Measurements from ENCODE around the gene OSBPL7. TPM values are rescaled to one million over a fixed set of nuclear protein-coding genes. Genes with fewer than 3 reads are reported as not detected.

Gene OSBPL7
- total RNA-seq, 1 experiment from 2014 or later, result 46.8 TPM

DNA sequence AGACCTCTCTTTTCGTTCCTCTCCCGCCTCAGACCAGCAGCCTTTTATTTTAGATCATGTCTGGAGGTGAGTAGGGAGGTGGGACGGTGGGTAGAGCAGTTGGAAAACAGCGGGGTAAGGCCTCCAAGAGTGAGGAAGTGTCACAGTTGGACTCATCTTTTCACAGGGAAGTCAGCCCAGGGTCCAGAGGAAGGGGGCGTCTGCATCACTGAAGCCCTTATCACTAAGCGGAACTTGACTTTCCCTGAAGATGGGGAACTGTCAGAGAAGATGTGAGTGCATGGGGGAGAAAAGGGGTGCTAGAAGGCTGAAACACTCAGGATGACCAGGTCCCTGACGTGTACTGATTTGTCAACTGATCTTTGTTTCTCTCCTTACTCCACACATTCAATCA is 10.3 kb upstream of the OSBPL7 start:
- H3K36me3 Mint-ChIP-seq (ENCODE audit: insufficient read depth, unreplicated experiment), result peaks cover 34% of the 10 kb centered on the region
- Histone ChIP-seq H3K9me3 (no peaks in the 10 kb centered on the region), H3K27me3 (replicated peaks; ENCODE audit: control insufficient read depth, insufficient read depth, low read length) (no peaks in the 10 kb centered on the region), H3K4me1 (peaks cover 9% of the 10 kb centered on the region), H3K36me3 (ENCODE audit: control insufficient read depth, insufficient read depth, low read length) (peaks cover 6% of the 10 kb centered on the region; the same call in 1 of the 2 replicates), H3K4me3 (ENCODE audit: low read depth, low read length) (peak overlapping the region; percentile 54)
- CTCF ChIA-PET, result interaction anchor here (0.6 to 2.7 kb wide), 29 partner anchors 9 to 1061 kb away, joined by 3 to 36 read pairs (median 7); partner anchors contain the start of genes ATP5MC1, CDK5RAP3, KPNB1 and NFE2L1
- TF ChIP-seq, protein P1, sequence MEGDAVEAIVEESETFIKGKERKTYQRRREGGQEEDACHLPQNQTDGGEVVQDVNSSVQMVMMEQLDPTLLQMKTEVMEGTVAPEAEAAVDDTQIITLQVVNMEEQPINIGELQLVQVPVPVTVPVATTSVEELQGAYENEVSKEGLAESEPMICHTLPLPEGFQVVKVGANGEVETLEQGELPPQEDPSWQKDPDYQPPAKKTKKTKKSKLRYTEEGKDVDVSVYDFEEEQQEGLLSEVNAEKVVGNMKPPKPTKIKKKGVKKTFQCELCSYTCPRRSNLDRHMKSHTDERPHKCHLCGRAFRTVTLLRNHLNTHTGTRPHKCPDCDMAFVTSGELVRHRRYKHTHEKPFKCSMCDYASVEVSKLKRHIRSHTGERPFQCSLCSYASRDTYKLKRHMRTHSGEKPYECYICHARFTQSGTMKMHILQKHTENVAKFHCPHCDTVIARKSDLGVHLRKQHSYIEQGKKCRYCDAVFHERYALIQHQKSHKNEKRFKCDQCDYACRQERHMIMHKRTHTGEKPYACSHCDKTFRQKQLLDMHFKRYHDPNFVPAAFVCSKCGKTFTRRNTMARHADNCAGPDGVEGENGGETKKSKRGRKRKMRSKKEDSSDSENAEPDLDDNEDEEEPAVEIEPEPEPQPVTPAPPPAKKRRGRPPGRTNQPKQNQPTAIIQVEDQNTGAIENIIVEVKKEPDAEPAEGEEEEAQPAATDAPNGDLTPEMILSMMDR (IDR thresholded peaks at IDR 0.05; ENCODE audit: insufficient read depth in 1 of 2, low read depth in 1 of 2, low read length in 1 of 2, severe bottlenecking in 1 of 2, unreplicated experiment in 1 of 2), result no peak
- H3K4me1 Mint-ChIP-seq (ENCODE audit: low read depth, unreplicated experiment), result peaks cover 16% of the 10 kb centered on the region
- H3K27ac Mint-ChIP-seq (ENCODE audit: unreplicated experiment), result peak overlapping the region; percentile 84
- intact Hi-C loops (cut with micrococcal nuclease; ENCODE audit: unreplicated experiment), result loop anchor here (1.0 to 10.0 kb wide), 5 partner anchors 9 to 273 kb away; partner anchors contain the start of genes CBX1, OSBPL7, SCRN2 and SNX11
- TSS peak; percentile 38 for BruUV-seq (replicated peaks)
- POLR2A ChIA-PET, result interaction anchor here (0.5 to 2.3 kb wide), 25 partner anchors 9 to 724 kb away, joined by 3 to 32 read pairs (median 5); partner anchors contain the start of genes CDK5RAP3, KPNB1, NFE2L1 and OSBPL7
- DNase-seq, result peak in 1 of 2 experiments; percentile 47
- H3K4me3 Mint-ChIP-seq (ENCODE audit: unreplicated experiment), result peak overlapping the region; percentile 89
- H3K9me3 Mint-ChIP-seq (ENCODE audit: unreplicated experiment), result no peaks in the 10 kb centered on the region
- H3K27me3 Mint-ChIP-seq (ENCODE audit: insufficient read depth, unreplicated experiment), result no peaks in the 10 kb centered on the region

- H3K36me3 Mint-ChIP-seq (ENCODE audit: insufficient read depth, unreplicated experiment), result peaks cover 41% of the 10 kb centered on the region
- ChIA-PET POLR2A (interaction anchor here (0.5 to 2.3 kb wide), 27 partner anchors 9 to 725 kb away, joined by 3 to 32 read pairs (median 5); partner anchors contain the start of genes CDK5RAP3, KPNB1, NFE2L1 and OSBPL7), CTCF (interaction anchor here (0.6 to 2.7 kb wide), 31 partner anchors 9 to 1061 kb away, joined by 3 to 36 read pairs (median 7); partner anchors contain the start of genes ATP5MC1, CDK5RAP3, KPNB1 and NFE2L1)
- Histone ChIP-seq H3K4me1 (peaks cover 9% of the 10 kb centered on the region), H3K9me3 (no peaks in the 10 kb centered on the region), H3K27me3 (replicated peaks; ENCODE audit: control insufficient read depth, insufficient read depth, low read length) (no peaks in the 10 kb centered on the region), H3K36me3 (ENCODE audit: control insufficient read depth, insufficient read depth, low read length) (peaks cover 7% of the 10 kb centered on the region), H3K4me3 (ENCODE audit: low read depth, low read length) (peak within 1 kb of the TSS; percentile 54)
- TF ChIP-seq, protein P1 (IDR thresholded peaks at IDR 0.05; ENCODE audit: insufficient read depth in 1 of 2, low read depth in 1 of 2, low read length in 1 of 2, severe bottlenecking in 1 of 2, unreplicated experiment in 1 of 2), result peak; percentile 54 to 80
- peaks cover 16% of the 10 kb centered on the region for H3K4me1 Mint-ChIP-seq (ENCODE audit: low read depth, unreplicated experiment)
- intact Hi-C loops (cut with micrococcal nuclease; ENCODE audit: unreplicated experiment), result loop anchor here (1.0 to 10.0 kb wide), 5 partner anchors 10 to 274 kb away; partner anchors contain the start of genes CBX1, OSBPL7, SCRN2 and SNX11
- peak within 1 kb of the TSS; percentile 84 for H3K27ac Mint-ChIP-seq (ENCODE audit: unreplicated experiment)
- BruUV-seq (replicated peaks), result TSS peak; percentile 84
- H3K9me3 Mint-ChIP-seq (ENCODE audit: unreplicated experiment), result no peaks in the 10 kb centered on the region
- peak within 1 kb of the TSS; percentile 89 for H3K4me3 Mint-ChIP-seq (ENCODE audit: unreplicated experiment)
- H3K27me3 Mint-ChIP-seq (ENCODE audit: insufficient read depth, unreplicated experiment), result no peaks in the 10 kb centered on the region
- DNase-seq, result peak; percentile 97 to 99
These were observed 9.7 kb upstream of the OSBPL7 start, which contains the start of the genes LRRC46 and MRPL10 for GRCh38 chr17:47831003-47831933. TSS of gene LRRC46 (plus strand) at chr17:47831670. CDS start at chr17:47831990, 320 bp downstream. TSS of gene MRPL10 (minus strand) at chr17:47831541. CDS start at chr17:47831511, 30 bp downstream.
